HepG2 (cell line): ENCODE results near the gene RAD51. TPM values are rescaled to one million over a fixed set of nuclear protein-coding genes. Genes with fewer than 3 reads are reported as not detected.

ENCODE experiments used
- ATAC-seq: fragments of 200-7000 bp; cut with Tn5 transposase; 3 replicates; pipeline ENCODE4 v1.9.1; 2020; ENCODE audit warnings: mild to moderate bottlenecking, moderate library complexity
- BruUV-seq: library from RNA; stranded (reverse); fragments of 400-500 nt; replicated peaks from 2 replicates; lab custom pipeline; 2021; lab: Mats Ljungman, UMichigan
- CTCF ChIA-PET: fragments of 300-600 bp; formaldehyde crosslinking; extraction: SDS; loops from one replicate; lab custom pipeline; 2021; ENCODE audit warnings: low total read pairs, inconsistent platforms, low intra/inter-chr PET ratio; lab: Yijun Ruan, JAX
- POLR2A ChIA-PET: fragments of 350-600 bp; sonication (Branson Sonifier 250); formaldehyde crosslinking; loops from one replicate; lab custom pipeline; 2020; ENCODE audit warnings: antibody characterized with exemption, inconsistent platforms; lab: Yijun Ruan, JAX
- DNase-seq: peaks from one replicate; pipeline ENCODE4 v3.0.0-alpha.2; 2015; ENCODE audit warnings: low spot score
- FAIRE-seq: peaks from 3 replicates; lab custom pipeline; 2011; peaks lifted over from hg19 to GRCh38; lab: Jason Lieb, UNC
- H2AFZ ChIP-seq: one replicate; pipeline ENCODE4 v1.6.1; 2011; ENCODE audit warnings: low read length, inconsistent platforms
- H3K27ac ChIP-seq: fragments of 300-600 bp; 3 replicates; pipeline ENCODE4 v1.8.0; 2011; ENCODE audit warnings: mixed run types, mild to moderate bottlenecking, mixed read lengths, low read length, inconsistent platforms; ENCODE audit not compliant: insufficient read depth; ENCODE audit errors: extremely low read length
- H3K27me3 ChIP-seq, 2 experiments: fragments of 200-600 bp in 1 of 2; 2 replicates in 1 of 2; 3 replicates in 1 of 2; pipeline versions ENCODE4 v1.6.0 to v1.8.0; 2011; ENCODE audit warnings: low read length in 2 of 2, mild to moderate bottlenecking in 2 of 2, moderate library complexity in 2 of 2, inconsistent platforms in 1 of 2; ENCODE audit not compliant: insufficient read depth in 2 of 2, control insufficient read depth in 1 of 2
- H3K36me3 ChIP-seq, 2 experiments: fragments of 200-600 bp in 1 of 2; replicated peaks in 1 of 2; 2 replicates in 1 of 2; 3 replicates in 1 of 2; pipeline versions ENCODE4 v1.5.1 to v1.8.0; 2011; ENCODE audit warnings: low read length in 2 of 2, inconsistent platforms in 1 of 2; ENCODE audit not compliant: insufficient read depth in 2 of 2, control insufficient read depth in 1 of 2
- H3K4me1 ChIP-seq: 2 replicates; pipeline ENCODE4 v1.5.1; 2012; ENCODE audit warnings: low read length, inconsistent platforms; ENCODE audit not compliant: insufficient read depth
- H3K4me2 ChIP-seq: 2 replicates; pipeline ENCODE4 v1.6.0; 2011; ENCODE audit warnings: low read depth, low read length, inconsistent platforms
- H3K4me3 ChIP-seq, 3 experiments: fragments of 200-600 bp in 1 of 3; sonication (generic), shearing (Covaris generic) in 1 of 3; replicated peaks in 1 of 3; 2 replicates each; pipeline ENCODE4 v1.5.1; 2011 to 2016; ENCODE audit warnings: low read length in 3 of 3, inconsistent platforms in 2 of 3, low read depth in 2 of 3, mild to moderate bottlenecking in 2 of 3, control low read depth in 1 of 3, mixed read lengths in 1 of 3; ENCODE audit not compliant: insufficient read depth in 1 of 3
- H3K79me2 ChIP-seq: one replicate; pipeline ENCODE4 v1.6.1; 2011; ENCODE audit warnings: low read length, inconsistent platforms; ENCODE audit not compliant: insufficient read depth
- H3K9ac ChIP-seq: 2 replicates; pipeline ENCODE4 v1.6.0; 2011; ENCODE audit warnings: mild to moderate bottlenecking, low read depth, low read length, inconsistent platforms; ENCODE audit not compliant: insufficient read depth
- H3K9me3 ChIP-seq: 2 replicates; pipeline ENCODE4 v1.5.1; 2012; ENCODE audit warnings: mild to moderate bottlenecking, low read length
- H4K20me1 ChIP-seq: 2 replicates; pipeline ENCODE4 v1.6.0; 2011; ENCODE audit warnings: inconsistent platforms, mild to moderate bottlenecking, low read length, moderate library complexity; ENCODE audit not compliant: insufficient read depth
- ASH2L ChIP-seq: fragments of 300-600, 200-600 bp; sonication (generic); IDR thresholded peaks from 2 replicates; pipeline ENCODE4 v1.7.0; 2017; ENCODE audit warnings: low read depth, mild to moderate bottlenecking, moderate library complexity, mixed read lengths, low read length; ENCODE audit not compliant: insufficient read length
- HIC2 ChIP-seq: sonication (generic); formaldehyde crosslinking; IDR thresholded peaks from 2 replicates; pipeline ENCODE4 v1.9.0; 2022; ENCODE audit warnings: low read depth, missing genetic modification reagents
- HMGA1 ChIP-seq: sonication (generic); formaldehyde crosslinking; conservative IDR thresholded peaks from 2 replicates; pipeline ENCODE4 v1.4.0; 2020; ENCODE audit warnings: missing genetic modification reagents
- MNT ChIP-seq: fragments of 450-650 bp; IDR thresholded peaks from 2 replicates; pipeline ENCODE4 v1.6.1; 2016
- PRDM4 ChIP-seq: sonication (generic); formaldehyde crosslinking; IDR thresholded peaks from 2 replicates; pipeline ENCODE4 v1.9.0; 2021; ENCODE audit warnings: missing genetic modification reagents, borderline replicate concordance
- PTBP1 ChIP-seq: fragments of 200-400 bp; formaldehyde crosslinking; IDR thresholded peaks from 2 replicates; pipeline ENCODE4 v1.6.1; 2018; ENCODE audit warnings: low read length, low read depth; ENCODE audit not compliant: poor library complexity, severe bottlenecking
- WIZ ChIP-seq: sonication (generic); formaldehyde crosslinking; IDR thresholded peaks from 2 replicates; pipeline ENCODE4 v1.5.1; 2020; ENCODE audit warnings: mild to moderate bottlenecking, missing genetic modification reagents
- ZNF292 ChIP-seq: sonication (generic); formaldehyde crosslinking; IDR thresholded peaks from 2 replicates; pipeline ENCODE4 v1.8.1; 2022; ENCODE audit warnings: mild to moderate bottlenecking, low read depth, missing genetic modification reagents, borderline replicate concordance
- ZNF629 ChIP-seq: sonication (generic); formaldehyde crosslinking; conservative IDR thresholded peaks from 2 replicates; pipeline ENCODE4 v1.5.0; 2020; ENCODE audit warnings: missing genetic modification reagents
- ZNF83 ChIP-seq: sonication (generic); formaldehyde crosslinking; IDR thresholded peaks from 2 replicates; pipeline ENCODE4 v1.4.0; 2020; ENCODE audit warnings: missing genetic modification reagents, mild to moderate bottlenecking, borderline replicate concordance
- ZSCAN9 ChIP-seq: IDR thresholded peaks from 2 replicates; pipeline ENCODE4 v1.6.1; 2016; ENCODE audit warnings: borderline replicate concordance
- WGBS: methylation state at CpG from one replicate; pipeline ENCODE4 v1.1.6; 2017; ENCODE audit warnings: low lambda C conversion rate; 5-methylcytosine and 5-hydroxymethylcytosine counted together
- in situ Hi-C: cut with HindIII; loops from 2 replicates; pipeline ENCODE4 v1.10.0; 2017; ENCODE audit warnings: low pct_unique_long_range_greater_than_20kb; ENCODE audit not compliant: extremely low pct_ligation_motif_present
- intact Hi-C: fragments of 100-400 bp; cut with micrococcal nuclease; formaldehyde crosslinking; loops from one replicate; pipeline ENCODE4 v1.10.0; 2022; ENCODE audit not compliant: unreplicated experiment
- polyA plus RNA-seq, 8 experiments: library from polyadenylated mRNA; depleted of rRNA in 3 of 8; stranded (reverse) in 7 of 8; unstranded in 1 of 8; fragments of >200 nt; fragmentation: Illumina TruSeq in 4 of 8; extraction: Trizol in 4 of 8; gene quantifications; 2 replicates each; pipeline versions ENCODE4 v1.2.1 to v1.2.3, GENCODE V29; 2011 to 2016; ENCODE audit warnings: low read depth in 4 of 8, missing spikeins in 1 of 8, mixed read lengths in 1 of 8; ENCODE audit not compliant: insufficient read depth in 1 of 8
- total RNA-seq, 5 experiments: library from RNA; depleted of rRNA; stranded (reverse); fragments of >200 nt; fragmentation: Illumina TruSeq; extraction: Trizol; gene quantifications; 2 replicates each; pipeline ENCODE4 v1.2.3, GENCODE V29; 2016; ENCODE audit warnings: low read depth in 1 of 5

RAD51 gene
- total and polyA plus RNA-seq, 2 of the 13 experiments (the other 11 are each of a cell fraction or from before 2014, with no cell fraction given) = 8.5 to 12.8 TPM

- TF ChIP-seq ZNF292 (CRISPR knock-in tag) = no peak
- TF ChIP-seq ZSCAN9 (CRISPR knock-in tag) = no peak
- TF ChIP-seq HIC2 = no peak
- no peak for TF ChIP-seq PTBP1
Measured at GRCh38 chr15:40773902-40774301, 78.9 kb downstream of the RAD51 start (continued).

GRCh38 chr15:40775007-40775406 lies 80.0 kb downstream of the RAD51 start:
- no peaks in the 10 kb centered on the region for H4K20me1 ChIP-seq
- H3K9ac ChIP-seq = no peak overlapping the region
- ChIA-PET POLR2A (no interaction called here), CTCF (no interaction called here)
- no peaks in the 10 kb centered on the region for H3K9me3 ChIP-seq
- H3K36me3 ChIP-seq = peaks cover 35 to 64% of the 10 kb centered on the region in 2 experiments; a peak in 4 of 5 replicates
- intact Hi-C loops = no loop called here
- no peak overlapping the region for H2AFZ ChIP-seq
- 92% methylated on average over 7 of the region's 10 CpGs for WGBS
- H3K79me2 ChIP-seq = no peaks in the 10 kb centered on the region
- TF ChIP-seq WIZ (CRISPR knock-in tag) (no peak), PRDM4 (CRISPR knock-in tag) (no peak), HMGA1 (CRISPR knock-in tag) (no peak), MNT (no peak), ZNF83 (CRISPR knock-in tag) (no peak), ZNF629 (CRISPR knock-in tag) (no peak), ASH2L (no peak)
- no peak overlapping the region for H3K27ac ChIP-seq
- H3K4me3 ChIP-seq = no peak overlapping the region
- no peaks in the 10 kb centered on the region for H3K27me3 ChIP-seq
- FAIRE-seq (no peak), DNase-seq (no peak), ATAC-seq (no peak)
- H3K4me1 ChIP-seq = no peaks in the 10 kb centered on the region
- no peak overlapping the region for H3K4me2 ChIP-seq
- in situ Hi-C loops = no loop called here
- no TSS peak for BruUV-seq
